Effector memory CD8-positive, alpha-beta T cell (primary cell): ENCODE data around the gene CERT1.
A peak's percentile ranks its signal among the peaks of the same experiment; 100 is the strongest.

ENCODE experiments used
- ATAC-seq: fragments of 150-1000 bp; cut with Tn5 transposase; replicated peaks from 2 replicates; pipeline ENCODE4 v1.10.0; 2021; ENCODE audit warnings: mild to moderate bottlenecking, moderate library complexity
- DNase-seq, 3 experiments: peaks; one replicate each; pipeline ENCODE4 v3.0.0; 2021
- H3K27ac Mint-ChIP-seq, 2 donors: one replicate each; pipeline ENCODE4 v1.8.0; 2022; ENCODE audit warnings: mild to moderate bottlenecking in 2 of 2, mixed read lengths in 2 of 2, moderate library complexity in 2 of 2
- H3K27me3 Mint-ChIP-seq, 2 donors: one replicate each; pipeline ENCODE4 v1.8.0; 2022; ENCODE audit warnings: mixed read lengths in 2 of 2
- H3K36me3 Mint-ChIP-seq: one replicate; pipeline ENCODE4 v1.8.0; 2022; ENCODE audit warnings: mild to moderate bottlenecking, moderate library complexity, mixed read lengths; ENCODE audit not compliant: insufficient read depth
- H3K4me1 Mint-ChIP-seq, 2 donors: one replicate each; pipeline ENCODE4 v1.8.0; 2022; ENCODE audit warnings: low read depth in 2 of 2, mixed read lengths in 2 of 2
- H3K4me3 Mint-ChIP-seq, 2 donors: one replicate each; pipeline ENCODE4 v1.8.0; 2022; ENCODE audit warnings: mild to moderate bottlenecking in 2 of 2, mixed read lengths in 2 of 2, moderate library complexity in 2 of 2
- H3K9me3 Mint-ChIP-seq, 2 donors: one replicate each; pipeline ENCODE4 v1.8.0; 2022; ENCODE audit warnings: mixed read lengths in 2 of 2

Gene CERT1

DNA sequence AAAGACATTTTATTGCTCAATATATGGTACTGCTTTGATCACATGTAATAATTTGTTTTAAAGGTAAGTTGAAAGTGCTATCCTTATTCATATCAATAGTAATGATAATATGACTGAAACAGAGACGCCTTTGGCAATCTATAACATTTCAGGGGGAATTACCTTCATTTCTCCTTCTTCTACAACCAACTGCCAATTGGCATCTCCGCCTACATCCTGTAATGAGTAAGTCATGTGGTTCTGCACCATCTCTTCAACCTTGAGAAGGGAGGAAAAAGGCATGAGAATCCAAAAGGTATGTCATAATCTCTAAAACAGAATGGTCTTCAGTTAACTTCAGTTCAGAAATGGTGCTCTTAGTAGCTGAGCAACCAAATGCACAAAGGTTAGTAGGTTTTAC, 122.0 kb downstream of the CERT1 start:
- ATAC-seq (no peak), DNase-seq (no peak)
- no peaks in the 10 kb centered on the region for H3K4me1 Mint-ChIP-seq
- peak overlapping the region in 1 of 2 donors; percentile 4 for H3K27ac Mint-ChIP-seq
- no peak overlapping the region for H3K4me3 Mint-ChIP-seq
- H3K27me3 Mint-ChIP-seq = no peaks in the 10 kb centered on the region
- no peaks in the 10 kb centered on the region for H3K9me3 Mint-ChIP-seq
- H3K36me3 Mint-ChIP-seq = peaks cover 44% of the 10 kb centered on the region

DNA sequence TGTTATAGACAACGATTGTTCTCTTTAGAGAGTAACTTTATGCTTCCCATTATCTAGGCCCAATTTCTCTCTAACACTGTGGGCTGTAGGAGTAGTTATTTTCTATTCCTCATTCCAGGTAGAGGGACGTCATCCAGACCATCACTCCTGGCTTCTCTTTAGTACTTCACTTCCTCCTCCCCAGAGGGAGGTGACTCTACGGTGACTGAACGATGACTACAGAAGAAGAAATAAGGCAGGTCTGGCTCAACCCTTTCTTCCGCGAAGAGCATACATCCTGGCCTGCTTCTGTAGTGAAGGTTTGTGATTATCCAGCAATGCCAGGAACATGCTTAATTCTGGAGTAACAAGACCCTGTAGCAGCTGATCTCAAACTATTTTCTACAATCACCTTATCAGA, 123.6 kb downstream of the CERT1 start:
- Mint-ChIP-seq H3K4me3 (no peak overlapping the region), H3K9me3 (no peaks in the 10 kb centered on the region), H3K36me3 (peaks cover 35% of the 10 kb centered on the region), H3K27ac (no peak overlapping the region), H3K27me3 (no peaks in the 10 kb centered on the region), H3K4me1 (no peaks in the 10 kb centered on the region)
- ATAC-seq (no peak), DNase-seq (no peak)

DNA sequence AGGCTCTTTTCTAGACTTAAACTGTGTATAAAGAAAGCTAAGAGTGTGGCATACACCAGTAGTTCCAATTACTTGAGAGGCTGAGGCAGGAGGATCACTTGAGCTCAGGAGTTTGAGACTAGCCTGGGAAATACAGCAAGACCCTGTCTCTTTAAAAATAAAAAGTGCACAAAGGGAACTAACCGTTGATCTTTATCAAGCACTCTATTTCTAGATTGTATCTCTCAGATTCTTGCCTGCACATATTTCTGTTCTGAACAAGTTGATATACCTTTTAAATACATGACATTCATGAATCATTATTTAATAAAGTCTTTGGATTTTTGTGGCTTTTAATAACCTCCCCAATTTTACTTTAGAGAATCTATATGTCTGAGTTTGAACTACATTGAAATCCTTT, 127.2 kb downstream of the CERT1 start:
- DNase-seq = no peak
- H3K4me1 Mint-ChIP-seq = no peaks in the 10 kb centered on the region
- no peaks in the 10 kb centered on the region for H3K9me3 Mint-ChIP-seq
- H3K36me3 Mint-ChIP-seq = peaks cover 57% of the 10 kb centered on the region
- H3K27ac Mint-ChIP-seq = no peak overlapping the region
- no peak for ATAC-seq
- no peaks in the 10 kb centered on the region for H3K27me3 Mint-ChIP-seq
- no peak overlapping the region for H3K4me3 Mint-ChIP-seq

DNA sequence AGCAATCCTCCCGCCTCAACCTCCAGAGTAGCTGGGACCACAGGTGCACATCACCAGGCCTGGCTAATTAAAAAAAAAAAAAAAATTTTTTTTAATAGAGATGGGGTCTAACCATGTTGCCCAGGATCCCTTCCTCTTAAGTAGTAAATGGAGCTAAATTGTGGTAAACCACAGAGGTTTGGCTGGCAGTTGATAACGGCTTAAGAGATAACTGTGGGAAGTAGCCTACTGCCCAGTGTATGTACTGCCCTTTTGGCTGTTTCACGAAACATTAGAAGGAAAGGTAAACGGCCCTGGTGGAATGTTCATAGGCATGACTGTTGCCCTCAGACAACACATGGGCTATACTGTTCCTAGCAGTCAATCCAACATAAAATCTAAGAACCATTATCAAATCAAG, 130.0 kb downstream of the CERT1 start:
- ATAC-seq = no peak
- peaks cover 56% of the 10 kb centered on the region for H3K36me3 Mint-ChIP-seq

DNA sequence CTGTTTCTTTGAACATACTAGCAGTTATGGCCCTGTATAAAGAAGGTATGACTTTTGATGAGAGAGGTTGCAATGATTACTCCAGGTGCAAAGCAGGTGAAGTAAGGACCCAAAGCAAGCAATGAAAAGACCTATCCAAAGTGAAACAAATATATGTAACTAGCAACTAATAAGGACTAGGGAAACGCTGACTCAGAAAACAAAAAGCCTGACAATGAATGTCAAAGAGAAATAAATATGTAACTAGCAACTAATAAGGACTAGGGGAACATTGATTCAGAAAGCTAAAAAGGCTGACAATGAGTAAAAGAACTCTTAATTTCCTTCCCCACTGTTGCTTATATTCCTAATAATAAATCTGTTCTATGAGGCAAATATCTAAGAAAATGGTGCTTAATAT, 131.3 kb downstream of the CERT1 start:
- Mint-ChIP-seq H3K27me3 (no peaks in the 10 kb centered on the region), H3K4me1 (no peaks in the 10 kb centered on the region), H3K9me3 (no peaks in the 10 kb centered on the region), H3K27ac (peak overlapping the region in 1 of 2 donors; percentile 46), H3K4me3 (no peak overlapping the region), H3K36me3 (peaks cover 65% of the 10 kb centered on the region)
- ATAC-seq (no peak), DNase-seq (no peak)

More for the DNA sequence above, 130.0 kb downstream of the CERT1 start:
- H3K27ac Mint-ChIP-seq = no peak overlapping the region
- no peaks in the 10 kb centered on the region for H3K9me3 Mint-ChIP-seq
- H3K4me1 Mint-ChIP-seq = no peaks in the 10 kb centered on the region
- H3K27me3 Mint-ChIP-seq = no peaks in the 10 kb centered on the region
- DNase-seq = no peak
- no peak overlapping the region for H3K4me3 Mint-ChIP-seq

- no peaks in the 10 kb centered on the region for H3K4me1 Mint-ChIP-seq
- ATAC-seq (no peak), DNase-seq (no peak)
- no peak overlapping the region for H3K4me3 Mint-ChIP-seq
- no peak overlapping the region for H3K27ac Mint-ChIP-seq
- no peaks in the 10 kb centered on the region for H3K27me3 Mint-ChIP-seq
- no peaks in the 10 kb centered on the region for H3K9me3 Mint-ChIP-seq
- H3K36me3 Mint-ChIP-seq = peaks cover 63% of the 10 kb centered on the region
Observed at GRCh38 chr5:75375414-75375813, 136.0 kb downstream of the CERT1 start.

GRCh38 chr5:75374394-75374814, 137.0 kb downstream of the CERT1 start:
- H3K36me3 Mint-ChIP-seq = peaks cover 53% of the 10 kb centered on the region
- H3K4me3 Mint-ChIP-seq = no peak overlapping the region
- ATAC-seq (no peak), DNase-seq (no peak)
- H3K9me3 Mint-ChIP-seq = no peaks in the 10 kb centered on the region
- H3K4me1 Mint-ChIP-seq = no peaks in the 10 kb centered on the region
- no peaks in the 10 kb centered on the region for H3K27me3 Mint-ChIP-seq
- H3K27ac Mint-ChIP-seq = no peak overlapping the region

GRCh38 chr5:75373862-75374261, 137.6 kb downstream of the CERT1 start:
- ATAC-seq (no peak), DNase-seq (no peak)
- Mint-ChIP-seq H3K27ac (no peak overlapping the region), H3K4me1 (no peaks in the 10 kb centered on the region), H3K36me3 (peaks cover 48% of the 10 kb centered on the region), H3K27me3 (no peaks in the 10 kb centered on the region), H3K9me3 (no peaks in the 10 kb centered on the region), H3K4me3 (no peak overlapping the region)

DNA sequence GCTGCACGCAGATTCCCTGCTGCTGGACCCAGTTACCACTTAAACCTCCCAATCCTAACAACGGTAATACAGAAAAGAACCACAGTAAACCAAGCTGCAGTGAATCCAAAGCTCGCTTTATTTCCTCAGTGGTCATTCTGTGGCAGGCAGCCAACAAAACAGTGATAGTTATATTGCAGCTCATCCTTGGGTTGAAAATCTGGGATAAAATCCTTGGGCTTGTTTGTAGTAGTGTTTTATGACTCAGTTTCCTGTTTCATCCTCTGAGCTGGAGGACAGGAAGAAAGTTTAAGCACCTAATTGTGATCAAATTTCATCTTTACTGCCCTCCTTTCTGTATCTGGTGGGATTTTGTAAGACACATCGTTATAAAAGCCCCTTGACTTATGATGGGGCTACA, 143.0 kb downstream of the CERT1 start:
- DNase-seq = no peak
- no peak for ATAC-seq
- H3K4me1 Mint-ChIP-seq = no peaks in the 10 kb centered on the region
- H3K9me3 Mint-ChIP-seq = no peaks in the 10 kb centered on the region
- H3K27me3 Mint-ChIP-seq = no peaks in the 10 kb centered on the region
- H3K27ac Mint-ChIP-seq = no peak overlapping the region
- peaks cover 16% of the 10 kb centered on the region for H3K36me3 Mint-ChIP-seq
- H3K4me3 Mint-ChIP-seq = no peak overlapping the region

- ATAC-seq (no peak), DNase-seq (no peak)
- Mint-ChIP-seq H3K27ac (no peak overlapping the region), H3K27me3 (no peaks in the 10 kb centered on the region), H3K4me3 (no peak overlapping the region), H3K36me3 (peaks cover 9% of the 10 kb centered on the region), H3K9me3 (no peaks in the 10 kb centered on the region), H3K4me1 (no peaks in the 10 kb centered on the region)
Observed at GRCh38 chr5:75367401-75367800, 144.0 kb downstream of the CERT1 start.

- Mint-ChIP-seq H3K27ac (no peak overlapping the region), H3K9me3 (no peaks in the 10 kb centered on the region), H3K27me3 (no peaks in the 10 kb centered on the region), H3K4me3 (no peak overlapping the region), H3K4me1 (no peaks in the 10 kb centered on the region), H3K36me3 (peaks cover 10% of the 10 kb centered on the region)
- no peak for ATAC-seq
- DNase-seq = no peak
Observed at GRCh38 chr5:75366787-75367186, 144.6 kb downstream of the CERT1 start.

- no peaks in the 10 kb centered on the region for H3K27me3 Mint-ChIP-seq
- H3K36me3 Mint-ChIP-seq = peaks cover 16% of the 10 kb centered on the region
- peak overlapping the region in 1 of 2 donors; percentile 27 for H3K27ac Mint-ChIP-seq
- DNase-seq (no peak), ATAC-seq (no peak)
- H3K9me3 Mint-ChIP-seq = no peaks in the 10 kb centered on the region
- H3K4me1 Mint-ChIP-seq = no peaks in the 10 kb centered on the region
- H3K4me3 Mint-ChIP-seq = no peak overlapping the region
Observed at GRCh38 chr5:75365740-75366139, 145.7 kb downstream of the CERT1 start.

GRCh38 chr5:75364571-75365280, 146.7 kb downstream of the CERT1 start:
- DNase-seq (no peak), ATAC-seq (no peak)
- Mint-ChIP-seq H3K4me3 (no peak overlapping the region), H3K27ac (peak overlapping the region in 1 of 2 donors; percentile 59), H3K4me1 (no peaks in the 10 kb centered on the region), H3K27me3 (no peaks in the 10 kb centered on the region), H3K9me3 (no peaks in the 10 kb centered on the region), H3K36me3 (peaks cover 21% of the 10 kb centered on the region)

GRCh38 chr5:75363726-75364495, 147.5 kb downstream of the CERT1 start:
- ATAC-seq (no peak), DNase-seq (no peak)
- Mint-ChIP-seq H3K27ac (peak overlapping the region in 1 of 2 donors; percentile 59), H3K4me3 (no peak overlapping the region), H3K27me3 (no peaks in the 10 kb centered on the region), H3K4me1 (no peaks in the 10 kb centered on the region), H3K36me3 (peaks cover 29% of the 10 kb centered on the region), H3K9me3 (no peaks in the 10 kb centered on the region)
